Transverse colon (tissue), 4 donors: Measurements from ENCODE around the gene TMC2. TPM values are rescaled to one million over a fixed set of nuclear protein-coding genes. Genes with fewer than 3 reads are reported as not detected.

ENCODE experiments used
- DNase-seq: peaks from one replicate; pipeline ENCODE4 v3.0.0-alpha.2; 2019
- H3K27ac ChIP-seq, 4 donors: fragments of 200-600 bp; sonication (generic); 2 replicates each; pipeline ENCODE4 v1.5.1; 2016 to 2018; ENCODE audit warnings: inconsistent platforms in 4 of 4
- H3K27me3 ChIP-seq: fragments of 200-600 bp; sonication (generic); 2 replicates; pipeline ENCODE4 v1.5.1; 2017; ENCODE audit warnings: inconsistent platforms
- H3K36me3 ChIP-seq, 4 donors: fragments of 200-600 bp; sonication (generic); 2 replicates each; pipeline ENCODE4 v1.5.1; 2017 to 2019; ENCODE audit warnings: inconsistent platforms in 4 of 4
- H3K4me1 ChIP-seq, 4 donors: fragments of 200-600 bp; sonication (generic); 2 replicates each; pipeline ENCODE4 v1.5.1; 2017 to 2020; ENCODE audit warnings: inconsistent platforms in 4 of 4
- H3K4me3 ChIP-seq, 4 donors: fragments of 200-600 bp; sonication (generic); 1 replicate in 1 of 4; 2 replicates in 3 of 4; pipeline versions ENCODE4 v1.5.1 to v1.6.1; 2017 to 2019; ENCODE audit warnings: inconsistent platforms in 4 of 4
- H3K9me3 ChIP-seq, 2 donors: fragments of 200-600 bp; sonication (generic); 2 replicates each; pipeline ENCODE4 v1.5.1; 2017 to 2019; ENCODE audit warnings: inconsistent platforms in 2 of 2
- CTCF ChIP-seq, 5 experiments: fragments of 200-600 bp in 3 of 5; fragments of 450-650 bp in 2 of 5; sonication (generic) in 3 of 5; IDR thresholded peaks; 1 replicate in 2 of 5; 2 replicates in 3 of 5; pipeline ENCODE4 v1.5.1; 2016 to 2017; ENCODE audit warnings: antibody characterized with exemption in 5 of 5, inconsistent platforms in 3 of 5, mild to moderate bottlenecking in 2 of 5, moderate library complexity in 1 of 5
- EP300 ChIP-seq: sonication (generic); formaldehyde crosslinking; IDR thresholded peaks from one replicate; pipeline ENCODE4 v1.6.1; 2017; ENCODE audit warnings: antibody characterized with exemption, low read depth
- POLR2A ChIP-seq: fragments of 450-650 bp; IDR thresholded peaks from one replicate; pipeline ENCODE4 v1.6.1; 2016; ENCODE audit warnings: antibody characterized with exemption, mild to moderate bottlenecking, moderate library complexity
- POLR2AphosphoS5 ChIP-seq, 3 donors: sonication (generic); formaldehyde crosslinking; IDR thresholded peaks; one replicate each; pipeline ENCODE4 v1.6.1; 2016; ENCODE audit warnings: antibody characterized with exemption in 3 of 3
- WGBS, 2 donors: methylation state at CpG; one replicate each; pipeline ENCODE4 v1.1.5; 2018; ENCODE audit warnings: low coverage in 1 of 2; 5-methylcytosine and 5-hydroxymethylcytosine counted together
- in situ Hi-C, 4 donors: fragments of 200-750 bp; cut with MboI; loops; one replicate each; pipeline versions ENCODE4 v1.15.0 to v1.15.1; 2017; ENCODE audit warnings: low sequenced_read_pairs in 3 of 4, low pct_ligation_motif_present in 1 of 4, low pct_unique_long_range_greater_than_20kb in 1 of 4
- intact Hi-C: fragments of 100-400 bp; cut with DNase I; formaldehyde crosslinking; loops from one replicate; pipeline ENCODE4 v1.15.1; 2023; ENCODE audit warnings: low total_unique reads
- total RNA-seq, 4 donors: library from RNA; depleted of rRNA; stranded (reverse); fragments of >200 nt; gene quantifications; one replicate each; pipeline ENCODE4 v1.1.0, GENCODE V29; 2016

TMC2 gene
- total RNA-seq, 4 donors from 2014 or later: not detected

GRCh38 chr20:2593756-2594155 lies 57.4 kb downstream of the TMC2 start:
- intact Hi-C loops: no loop called here

GRCh38 chr20:2595076-2595475 lies 58.7 kb downstream of the TMC2 start:
- 89 to 100% methylated on average over 2 of the region's 2 CpGs for WGBS, 2 donors
- TF ChIP-seq POLR2A: no peak
- H3K27me3 ChIP-seq: no peaks in the 10 kb centered on the region
- H3K4me3 ChIP-seq: no peak overlapping the region
- H3K27ac ChIP-seq: no peak overlapping the region
- H3K4me1 ChIP-seq: peaks cover 0 to 13% (median 5%) of the 10 kb centered on the region in 4 donors
- DNase-seq: no peak
- H3K9me3 ChIP-seq: no peaks in the 10 kb centered on the region
- in situ Hi-C loops: no loop called here
- H3K36me3 ChIP-seq: no peaks in the 10 kb centered on the region
- intact Hi-C loops: no loop called here

More at GRCh38 chr20:2593756-2594155, 57.4 kb downstream of the TMC2 start:
- Histone ChIP-seq H3K9me3 (no peaks in the 10 kb centered on the region), H3K36me3 (no peaks in the 10 kb centered on the region), H3K4me1 (peaks cover 0 to 4% (median 0%) of the 10 kb centered on the region in 4 donors), H3K27me3 (no peaks in the 10 kb centered on the region), H3K27ac (no peak overlapping the region), H3K4me3 (no peak overlapping the region)
- no peak for DNase-seq
- TF ChIP-seq POLR2AphosphoS5 (IDR thresholded peaks at IDR 0.05): no peak
- no peak for TF ChIP-seq EP300
- no peak for TF ChIP-seq CTCF (IDR thresholded peaks at IDR 0.05)
- no peak for TF ChIP-seq POLR2A
- in situ Hi-C loops: no loop called here
- WGBS, 2 donors: 63% methylated on average over 1 of the region's 1 CpG; no CpG with 5 or more reads in 1 of the 2 donors

DNA sequence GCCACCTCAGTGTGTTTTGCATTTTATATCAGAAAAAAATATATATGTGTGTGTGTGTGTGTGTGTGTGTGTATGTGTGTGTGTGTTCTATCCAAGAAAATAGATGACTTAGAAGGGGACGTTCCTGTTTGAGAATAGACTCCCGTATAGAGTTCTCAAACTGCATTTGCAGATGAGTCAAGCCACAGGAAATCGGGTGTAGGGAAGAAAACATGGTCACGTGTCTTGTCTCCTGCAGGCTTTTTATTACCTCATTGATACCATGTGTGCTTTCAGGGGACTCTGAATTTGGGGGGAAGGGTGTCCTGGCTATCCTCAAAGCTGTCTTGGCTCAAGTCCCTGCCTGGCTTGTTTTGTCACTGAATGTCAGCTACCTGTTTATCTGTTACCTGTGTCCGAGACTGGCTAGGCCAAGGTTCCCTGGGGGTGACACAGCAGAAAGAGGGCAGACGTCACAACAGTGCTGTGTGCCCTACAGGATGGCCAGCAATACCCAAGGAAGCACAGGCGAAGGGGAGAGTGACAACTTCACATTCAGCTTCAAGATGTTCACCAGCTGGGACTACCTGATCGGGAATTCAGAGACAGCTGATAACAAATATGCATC lies 60.4 kb downstream of the TMC2 start:
- intact Hi-C loops: no loop called here

GRCh38 chr20:2599288-2600006 lies 63.1 kb downstream of the TMC2 start:
- WGBS, 2 donors: 19 to 36% methylated on average over 3 to 5 of the region's 5 CpGs
- Histone ChIP-seq H3K9me3 (no peaks in the 10 kb centered on the region), H3K36me3 (no peaks in the 10 kb centered on the region), H3K27me3 (no peaks in the 10 kb centered on the region), H3K4me3 (no peak overlapping the region), H3K27ac (peak overlapping the region; percentile 65 to 81 (median 74)), H3K4me1 (peaks cover 0 to 26% (median 6%) of the 10 kb centered on the region in 4 donors)
- intact Hi-C loops: no loop called here
- peak; percentile 33 for DNase-seq
- peak in 1 of 5 experiments; percentile 46 for TF ChIP-seq CTCF (IDR thresholded peaks at IDR 0.05)
- TF ChIP-seq POLR2AphosphoS5 (IDR thresholded peaks at IDR 0.05): no peak
- in situ Hi-C loops: no loop called here

More for the DNA sequence above, 60.4 kb downstream of the TMC2 start:
- Histone ChIP-seq H3K9me3 (no peaks in the 10 kb centered on the region), H3K27ac (no peak overlapping the region), H3K4me3 (no peak overlapping the region), H3K4me1 (peaks cover 0 to 19% (median 6%) of the 10 kb centered on the region in 4 donors), H3K36me3 (no peaks in the 10 kb centered on the region), H3K27me3 (no peaks in the 10 kb centered on the region)
- TF ChIP-seq POLR2A (no peak), POLR2AphosphoS5 (IDR thresholded peaks at IDR 0.05) (no peak), CTCF (IDR thresholded peaks at IDR 0.05) (no peak), EP300 (no peak)
- DNase-seq: no peak
- 33 to 61% methylated on average over 4 to 8 of the region's 8 CpGs for WGBS, 2 donors
- in situ Hi-C loops: no loop called here
